Brain pericyte (primary cell): Measurements from ENCODE around the gene PLXDC2.

Experiments
- DNase-seq: peaks from one replicate; pipeline ENCODE4 v3.0.0-alpha.2; 2012; ENCODE audit warnings: low read depth, low spot score

The PLXDC2 gene

GRCh38 chr10:19815731-19816410 lies 361 bp upstream of the PLXDC2 start:
- DNase-seq: no peak

DNA sequence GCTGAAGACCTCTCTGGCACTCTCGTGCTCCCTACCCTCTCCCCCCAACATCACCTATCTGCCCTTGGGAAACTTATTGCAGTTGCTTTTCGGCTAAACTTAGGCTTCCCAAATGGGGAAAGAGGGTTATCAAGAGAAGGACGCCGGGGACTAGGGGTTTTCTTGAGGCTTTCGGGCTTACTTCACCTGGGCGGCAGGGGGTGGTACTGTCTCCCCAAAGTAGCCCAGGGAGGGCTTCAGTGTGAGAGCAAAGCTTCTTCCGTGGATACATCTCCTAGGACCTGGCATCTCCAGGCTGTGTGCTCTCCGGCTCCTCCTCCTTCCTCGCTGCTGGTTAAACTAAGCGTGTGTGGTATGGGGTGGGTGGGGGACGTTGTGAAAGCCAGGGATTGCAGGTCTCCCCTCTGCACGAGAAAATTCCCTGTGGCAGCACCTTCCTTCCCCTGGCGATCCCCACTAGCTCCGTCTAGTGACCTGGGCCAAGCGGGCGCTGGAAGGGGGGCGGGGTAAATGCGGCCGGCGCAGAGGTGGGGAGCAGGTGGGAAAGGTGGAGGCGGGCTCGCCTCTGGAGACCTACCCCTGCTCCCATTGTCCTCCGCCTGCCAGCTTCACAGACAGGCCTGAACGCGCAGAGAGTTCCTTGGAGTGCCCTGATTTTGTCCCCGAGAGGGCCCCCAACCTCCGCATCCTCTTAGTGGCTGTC lies 1.1 kb downstream of the PLXDC2 start:
- DNase-seq: no peak

- DNase-seq: no peak
Observed at GRCh38 chr10:19818876-19819275, 2.6 kb downstream of the PLXDC2 start.

DNA sequence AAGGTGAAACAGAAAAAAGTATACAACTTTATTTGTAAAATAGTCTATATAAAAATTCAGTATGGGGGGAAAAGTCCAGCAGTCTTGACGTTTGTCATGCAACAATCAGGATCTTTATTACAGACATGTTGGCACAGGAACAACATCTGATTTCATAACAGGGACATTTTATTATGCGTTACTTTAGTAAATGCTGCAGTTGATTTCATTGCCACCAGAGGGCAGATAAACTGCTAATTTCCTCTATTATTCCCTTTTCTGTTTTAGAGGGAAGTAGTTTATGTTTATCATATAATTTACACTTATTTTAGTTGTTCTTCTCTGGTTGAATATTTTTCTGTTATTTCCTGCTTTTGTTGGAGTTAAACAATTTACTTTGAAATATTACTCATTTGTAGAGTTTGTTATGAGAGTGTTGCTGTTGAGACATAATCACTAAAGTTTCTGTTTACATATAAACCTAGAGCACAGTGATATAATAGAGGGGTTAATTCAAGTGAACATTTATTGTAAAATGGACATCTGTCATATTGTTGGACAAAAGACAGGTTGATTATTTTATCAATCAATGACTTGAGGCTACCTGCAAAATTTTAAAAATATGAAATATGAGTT lies 3.3 kb downstream of the PLXDC2 start:
- DNase-seq: peak; percentile 6

GRCh38 chr10:19824381-19825342 lies 8.4 kb downstream of the PLXDC2 start:
- DNase-seq: no peak

- no peak for DNase-seq
Observed at GRCh38 chr10:19825700-19826099, 9.5 kb downstream of the PLXDC2 start.

DNA sequence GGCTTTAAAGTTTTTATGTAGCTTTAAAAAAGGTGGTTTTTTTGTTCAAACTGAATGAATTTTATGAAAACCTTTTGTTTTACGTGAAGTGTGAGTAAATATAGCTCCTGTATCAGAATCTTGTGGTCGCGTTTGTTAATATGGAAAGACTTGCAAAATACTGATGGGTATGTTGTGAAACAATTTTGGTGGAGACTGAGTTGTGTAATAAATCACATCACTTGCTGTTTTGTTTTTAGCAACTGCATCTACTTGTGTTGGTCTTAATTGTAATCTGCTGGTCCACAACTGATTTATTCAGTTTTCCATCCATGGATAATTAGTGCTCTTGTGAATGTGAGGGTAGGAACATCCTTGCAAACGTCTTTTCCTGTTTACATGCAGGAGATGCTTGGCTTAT lies 10.5 kb downstream of the PLXDC2 start:
- DNase-seq: no peak

- no peak for DNase-seq
Observed at GRCh38 chr10:19828278-19829049, 12.2 kb downstream of the PLXDC2 start.

GRCh38 chr10:19832699-19833098 lies 16.5 kb downstream of the PLXDC2 start:
- no peak for DNase-seq

DNA sequence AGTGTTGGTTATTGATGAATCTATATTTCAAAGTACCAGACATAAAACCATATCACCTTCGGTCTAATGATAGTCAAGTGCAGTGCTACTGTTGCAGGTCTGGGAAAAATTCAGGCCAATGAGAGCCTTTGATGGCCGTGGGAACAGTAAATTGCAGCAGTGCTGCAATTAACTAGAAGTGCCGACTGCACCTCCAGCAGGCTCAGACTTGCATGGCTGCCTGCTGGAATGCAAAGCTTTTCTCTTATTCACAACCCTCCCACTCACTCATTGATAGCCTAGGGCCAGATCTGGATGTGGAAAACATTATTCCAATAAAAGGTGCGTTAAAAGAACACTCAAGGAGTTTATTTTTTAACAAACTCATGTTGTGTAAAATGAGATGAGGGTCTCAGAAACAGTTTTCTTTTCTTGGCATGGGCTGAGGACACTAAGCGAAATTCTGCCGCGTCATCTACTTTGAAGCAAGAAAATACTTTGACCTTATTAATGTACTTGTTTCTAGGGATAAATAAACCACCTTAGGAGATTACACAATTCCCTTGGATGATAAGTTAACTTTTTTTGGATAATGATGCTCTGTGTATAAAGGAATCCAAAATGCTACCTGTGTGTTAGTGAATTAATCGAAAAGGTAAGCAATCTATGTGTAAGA lies 17.1 kb downstream of the PLXDC2 start:
- no peak for DNase-seq

- DNase-seq: no peak
Observed at GRCh38 chr10:19835952-19836351, 19.7 kb downstream of the PLXDC2 start.

GRCh38 chr10:19839090-19839489 lies 22.9 kb downstream of the PLXDC2 start:
- DNase-seq: no peak

DNA sequence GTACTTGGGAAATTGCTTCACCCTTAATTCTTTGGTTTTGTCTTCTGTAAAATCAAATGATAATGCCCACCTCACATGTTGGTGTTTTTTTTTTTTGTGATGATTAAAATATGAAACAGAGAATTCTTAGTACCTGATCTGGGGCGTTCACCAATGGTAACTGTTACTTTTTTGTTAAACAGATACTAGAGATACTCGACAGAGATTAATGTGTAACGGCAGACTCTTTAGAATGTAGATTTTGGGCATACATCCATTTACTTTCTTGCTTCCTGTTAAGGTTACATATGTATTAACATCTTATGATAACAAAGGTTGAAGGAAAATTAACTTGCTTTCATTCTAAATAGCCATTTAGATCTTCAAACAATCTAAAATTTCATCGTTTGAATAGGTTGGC lies 23.3 kb downstream of the PLXDC2 start:
- DNase-seq: no peak

GRCh38 chr10:19840776-19841175 lies 24.5 kb downstream of the PLXDC2 start:
- no peak for DNase-seq

GRCh38 chr10:19843487-19843886 lies 27.3 kb downstream of the PLXDC2 start:
- no peak for DNase-seq

- DNase-seq: no peak
Observed at GRCh38 chr10:19845503-19846368, 29.5 kb downstream of the PLXDC2 start.

- DNase-seq: no peak
Observed at GRCh38 chr10:19847321-19847720, 31.1 kb downstream of the PLXDC2 start.

DNA sequence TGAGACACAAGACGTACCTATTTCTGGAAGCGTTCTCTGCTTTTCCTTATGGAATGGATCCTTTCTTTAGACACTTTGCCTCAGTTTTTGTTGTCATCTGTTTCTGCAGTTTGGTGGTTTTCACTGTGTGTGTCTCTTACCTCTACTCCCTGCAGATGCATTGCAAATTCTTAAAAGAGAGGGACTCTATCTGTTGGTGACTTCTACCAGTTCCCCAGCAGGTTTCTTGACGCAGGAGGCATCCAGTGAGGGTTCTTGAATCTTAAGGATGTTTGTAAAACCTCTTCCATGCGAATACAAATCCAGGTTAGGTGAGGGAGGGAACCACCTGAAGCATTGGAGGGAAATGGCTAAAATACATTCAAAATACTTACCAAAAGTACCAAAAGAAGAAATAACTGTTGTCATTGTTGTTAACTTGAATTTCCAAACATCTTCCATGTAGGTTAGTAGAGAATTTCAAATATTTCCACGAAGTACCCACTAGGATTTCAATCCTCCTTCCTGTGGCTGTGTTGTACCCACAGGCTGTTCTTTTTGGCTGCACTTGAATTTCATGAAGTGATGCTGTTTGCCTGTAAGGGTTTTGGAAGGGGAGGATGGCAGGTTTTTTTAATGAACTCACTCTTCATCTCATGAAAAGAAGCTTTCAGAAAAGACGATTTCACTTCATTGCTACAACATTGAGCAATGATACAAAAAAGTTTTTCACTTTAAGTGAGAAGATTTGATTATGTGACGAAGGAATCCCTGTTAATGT lies 32.2 kb downstream of the PLXDC2 start:
- DNase-seq: no peak

- DNase-seq: no peak
Observed at GRCh38 chr10:19853831-19854230, 37.6 kb downstream of the PLXDC2 start.
